NCI-H2029 treated with DMSO at 0.1 percent for 48 hours (cell line): ENCODE results near the gene PRDM12.
A peak's percentile ranks its signal among the peaks of the same experiment; 100 is the strongest.

ENCODE experiments used
- DNase-seq: peaks from one replicate; lab custom pipeline; 2025; lab: John Stamatoyannopoulos, UW

The PRDM12 gene

DNA sequence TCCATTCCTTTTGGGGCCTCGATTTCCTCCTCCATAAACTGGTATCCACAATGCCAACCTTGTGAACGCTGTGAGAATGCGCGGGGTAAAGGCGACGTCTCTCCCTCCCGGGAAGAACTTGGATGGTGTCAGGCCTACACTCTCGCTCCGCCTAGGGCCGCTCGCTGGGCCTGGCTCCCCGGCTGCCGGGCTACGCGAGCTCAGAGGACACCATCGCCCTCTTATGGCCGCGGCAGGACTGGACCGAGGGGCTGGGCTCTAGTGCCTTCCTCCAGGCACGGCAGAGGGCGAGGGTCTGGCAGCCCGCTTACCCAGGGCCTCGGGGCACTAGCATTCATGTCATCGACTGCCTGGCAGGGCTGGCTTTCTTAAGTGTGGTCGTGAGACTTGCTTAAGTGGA is 27.9 kb downstream of the PRDM12 start:
- no peak for DNase-seq

DNA sequence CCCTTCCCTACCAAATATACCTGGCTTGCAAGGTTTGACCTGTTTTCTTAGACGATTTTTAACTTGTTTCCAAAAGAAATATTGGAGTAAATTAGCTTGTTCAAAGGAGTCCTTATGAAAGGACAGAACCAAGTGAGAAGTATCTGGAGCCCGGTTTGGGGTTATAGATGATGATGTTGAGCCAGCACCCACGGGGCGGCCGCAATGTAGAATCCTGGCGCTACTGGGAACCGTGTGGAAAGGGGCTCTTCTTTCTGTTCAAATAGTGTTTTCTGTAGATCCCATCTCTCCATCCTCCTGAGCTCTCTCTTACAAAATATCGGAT is 28.7 kb downstream of the PRDM12 start:
- DNase-seq, result no peak

DNA sequence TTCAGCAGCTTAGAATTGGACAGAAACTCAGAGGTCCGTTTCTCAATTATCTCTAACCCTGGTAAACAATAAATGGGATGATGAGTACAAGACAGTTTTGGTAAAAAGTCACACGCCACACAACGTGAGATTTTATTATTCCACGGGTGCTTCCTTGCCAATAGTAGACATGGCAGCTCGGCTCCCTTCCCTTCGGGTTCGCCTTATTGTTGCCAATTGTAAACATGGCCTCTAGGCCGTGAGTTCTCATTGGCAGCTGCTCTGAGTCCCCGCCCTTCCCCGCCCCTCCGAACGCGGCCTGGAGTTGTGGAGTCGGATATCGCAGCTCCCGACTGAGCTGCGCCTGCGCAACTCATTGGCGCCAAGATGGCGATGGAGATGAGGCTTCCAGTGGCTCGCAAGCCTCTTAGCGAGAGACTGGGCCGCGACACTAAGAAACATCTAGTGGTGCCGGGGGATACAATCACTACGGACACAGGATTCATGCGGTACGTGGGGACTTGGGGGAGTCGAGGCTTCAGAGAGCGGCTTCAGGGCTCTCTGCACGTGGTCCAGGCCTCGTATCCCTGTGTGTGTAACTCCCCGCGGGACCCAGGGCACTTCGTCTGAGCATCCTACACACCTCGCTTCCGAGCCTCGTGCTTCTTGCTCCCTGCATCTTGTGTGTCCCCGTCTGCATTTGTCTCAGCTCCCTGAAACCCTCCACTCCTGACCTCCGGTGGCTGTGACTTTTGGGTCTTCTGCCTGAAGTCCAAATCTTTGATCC is 29.2 kb downstream of the PRDM12 start, which contains the start of gene EXOSC2:
Gene EXOSC2, plus strand, starts transcription at position 355 of the 766 bp plus-strand sequence. Its CDS starts 12 bp downstream, at position 367.
- peak; percentile 78 for DNase-seq

GRCh38 chr9:130694205-130694604 is 29.8 kb downstream of the PRDM12 start:
- DNase-seq, result no peak

GRCh38 chr9:130696139-130696650 is 31.8 kb downstream of the PRDM12 start:
- no peak for DNase-seq

DNA sequence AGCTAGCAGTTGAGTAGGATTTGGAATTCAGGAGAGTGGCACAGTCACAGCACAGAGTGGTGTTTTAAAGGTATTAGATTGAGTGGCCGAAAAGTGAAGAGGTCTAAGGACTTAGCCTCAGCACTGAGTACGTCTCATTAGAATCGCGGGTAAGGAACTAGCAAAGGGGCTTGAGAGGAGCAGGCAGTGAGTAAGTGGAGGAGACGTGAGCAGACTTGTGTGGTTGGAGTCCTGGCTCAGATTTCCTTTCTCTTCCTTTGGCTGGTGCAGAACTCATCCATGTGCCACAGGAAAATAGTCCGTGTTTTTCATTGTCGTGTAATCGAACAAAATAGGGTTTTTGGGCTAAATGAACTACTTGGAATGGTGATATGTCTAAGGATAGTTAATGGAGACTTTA is 32.6 kb downstream of the PRDM12 start:
- DNase-seq, result no peak

- no peak for DNase-seq
Measured at GRCh38 chr9:130698514-130698913, 34.1 kb downstream of the PRDM12 start.

DNA sequence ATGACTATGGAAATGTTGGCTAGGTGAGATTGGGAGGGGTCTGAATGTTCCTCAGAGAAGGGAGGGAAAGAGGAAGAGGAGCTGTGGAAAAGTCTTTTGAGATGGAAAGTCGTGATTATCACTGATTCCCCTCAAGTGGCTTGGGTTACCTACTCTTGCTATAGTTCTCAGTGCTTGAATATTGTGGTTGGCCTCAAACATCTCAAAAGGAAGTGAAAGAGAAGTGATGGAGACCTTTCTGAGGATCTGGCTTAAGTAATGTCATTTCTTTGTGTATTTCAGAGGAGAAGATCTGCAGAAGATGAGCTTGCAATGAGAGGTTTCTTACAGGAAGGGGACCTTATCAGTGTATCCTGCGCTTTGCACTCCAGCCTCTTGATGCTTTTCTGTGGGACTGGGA is 34.7 kb downstream of the PRDM12 start:
- no peak for DNase-seq

GRCh38 chr9:130701059-130702022 is 36.9 kb downstream of the PRDM12 start:
- peak; percentile 61 for DNase-seq

- DNase-seq, result no peak
Measured at GRCh38 chr9:130703501-130703900, 39.1 kb downstream of the PRDM12 start.

- no peak for DNase-seq
Measured at GRCh38 chr9:130707225-130707976, 43.0 kb downstream of the PRDM12 start.

DNA sequence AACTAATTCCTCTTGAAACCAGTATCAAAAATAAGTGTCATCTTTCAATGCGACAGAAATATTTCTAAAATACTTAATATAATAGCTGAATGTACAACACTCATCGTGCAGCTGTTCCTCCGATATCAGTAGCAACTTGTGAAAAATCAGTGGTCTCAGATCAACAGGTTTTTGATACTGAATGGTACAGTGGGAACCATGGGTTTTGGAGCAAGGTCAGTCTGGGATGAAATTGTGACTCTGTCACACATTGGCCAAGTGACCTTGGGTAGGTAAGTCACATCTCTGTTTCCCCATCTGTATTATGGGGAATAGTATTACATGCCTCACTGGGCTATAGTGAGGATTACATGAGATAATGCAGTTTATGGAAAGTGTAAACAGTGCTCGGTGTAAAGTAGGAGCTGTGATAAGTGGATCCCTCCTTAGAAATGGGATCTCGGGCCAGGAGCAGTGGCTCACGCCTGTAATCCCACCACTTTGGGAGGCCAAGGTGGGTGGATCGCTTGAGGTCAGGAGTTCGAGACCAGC is 46.5 kb downstream of the PRDM12 start:
- DNase-seq, result no peak

- DNase-seq, result no peak
Measured at GRCh38 chr9:130711469-130711868, 47.1 kb downstream of the PRDM12 start.

- DNase-seq, result peak; percentile 96
Measured at GRCh38 chr9:130712564-130713285, 48.3 kb downstream of the PRDM12 start.

- DNase-seq, result no peak
Measured at GRCh38 chr9:130713286-130713960, 49.0 kb downstream of the PRDM12 start.

- DNase-seq, result no peak
Measured at GRCh38 chr9:130714586-130715110, 50.3 kb downstream of the PRDM12 start.

- no peak for DNase-seq
Measured at GRCh38 chr9:130715270-130715669, 50.9 kb downstream of the PRDM12 start.

GRCh38 chr9:130718562-130718961 is 54.2 kb downstream of the PRDM12 start:
- DNase-seq, result no peak

DNA sequence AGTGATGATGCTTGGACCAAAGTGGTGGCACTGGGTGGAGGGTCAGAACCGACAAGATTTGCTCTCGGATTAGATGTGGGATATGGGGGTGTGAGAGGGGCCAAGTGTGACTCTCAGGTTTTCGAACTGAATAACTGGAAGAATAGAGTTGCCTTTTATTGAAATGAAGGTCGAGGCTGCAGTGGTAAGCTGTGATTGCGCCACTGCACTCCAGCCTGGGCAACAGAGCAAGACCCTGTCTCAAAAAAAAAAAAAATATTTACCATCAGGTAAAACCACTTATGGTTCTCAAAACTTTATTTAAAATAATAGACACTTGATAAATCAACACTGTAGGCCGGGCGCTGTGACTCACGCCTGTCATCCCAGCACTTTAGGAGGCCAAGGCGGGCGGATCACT is 56.4 kb downstream of the PRDM12 start:
- no peak for DNase-seq

DNA sequence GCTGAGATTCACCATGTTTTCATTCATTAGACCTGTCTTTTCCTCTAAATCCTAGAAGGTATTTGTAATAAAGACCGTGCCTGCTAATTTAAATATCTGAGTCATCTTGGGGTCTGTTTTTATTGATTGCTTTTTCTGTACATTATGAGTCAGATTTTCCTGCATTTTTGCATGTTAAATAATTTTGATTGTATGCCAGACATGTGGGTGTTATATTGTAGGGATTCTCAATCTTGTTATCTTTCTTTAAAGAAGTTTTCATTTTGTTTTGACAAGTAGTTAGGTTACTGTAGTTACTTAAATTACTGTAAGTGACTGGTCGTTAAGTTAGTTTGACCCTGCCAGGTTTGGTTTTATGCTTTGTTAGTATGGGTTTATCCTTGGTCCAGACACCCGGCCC is 64.3 kb downstream of the PRDM12 start:
- DNase-seq, result no peak
